ENCODE results near the gene G0S2. TPM values are rescaled to one million over a fixed set of nuclear protein-coding genes. Genes with fewer than 3 reads are reported as not detected.

G0S2 gene
- polyA plus RNA-seq (2013, experiment 1 of 2), result 1.4 TPM
- polyA plus RNA-seq (2013, experiment 2 of 2), result 1.1 TPM

DNA sequence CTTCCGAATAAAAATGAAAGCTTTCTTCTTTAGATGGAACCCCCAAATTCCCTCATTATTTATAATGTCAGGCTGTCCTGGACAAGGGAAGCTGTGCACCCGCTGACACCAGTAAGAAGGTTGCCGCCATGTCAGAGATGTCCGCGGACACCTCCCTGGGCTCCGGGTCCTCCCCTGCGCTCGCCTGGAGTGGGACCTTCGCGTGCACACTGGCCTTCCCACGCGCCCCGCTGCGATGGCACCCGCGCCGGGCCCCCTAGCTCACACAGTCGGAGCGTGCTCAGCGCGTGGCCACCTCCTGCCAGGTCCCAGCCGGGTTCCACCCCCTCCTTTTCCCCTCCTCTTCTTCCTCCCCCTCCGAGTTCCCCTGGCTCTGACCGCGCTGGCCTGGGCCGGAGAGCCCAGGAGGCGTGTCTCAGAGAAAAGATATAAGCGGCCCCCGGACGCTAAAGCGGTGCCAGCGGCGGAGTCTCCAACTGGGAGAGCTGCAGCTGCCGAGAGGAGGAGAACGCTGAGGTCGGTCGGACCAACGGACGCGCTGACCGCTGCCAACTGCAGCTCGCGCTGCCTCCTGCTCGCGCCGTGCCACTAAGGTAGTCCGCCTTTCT, at the start of gene G0S2:
G0S2 (plus strand) TSS at position 456 of the 608 bp plus-strand sequence. CDS start 273 bp downstream, outside the sequence.
- peak within 1 kb of the TSS; percentile 85 for H3K18ac ChIP-seq (ENCODE audit: low read length)
- no CpG with 5 or more reads among the region's 47 CpGs for WGBS, 2 donors (ENCODE audit: extremely low coverage in 2 of 2, insufficient read length in 2 of 2, insufficient replicate concordance in 1 of 2)
- H2AFZ ChIP-seq (ENCODE audit: low read length), result peak within 1 kb of the TSS; percentile 92
- H2BK5ac ChIP-seq (ENCODE audit: low read length), result peak within 1 kb of the TSS; percentile 16
- peaks cover 0 to 1% of the 10 kb centered on the region in 2 donors for H3K9me3 ChIP-seq (replicated peaks in 1 of 2; ENCODE audit: control insufficient read depth in 2 of 2, insufficient read depth in 1 of 2, low read depth in 1 of 2, low read length in 2 of 2)
- no peak within 1 kb of the TSS for H2BK120ac ChIP-seq (ENCODE audit: low read depth, low read length)
- peak within 1 kb of the TSS; percentile 82 for H3K9ac ChIP-seq (ENCODE audit: low read depth, low read length, poor library complexity)
- peaks cover 0 to 64% (median 41%) of the 10 kb centered on the region in 3 experiments for H3K27me3 ChIP-seq (ENCODE audit: control insufficient read depth in 3 of 3, insufficient read depth in 3 of 3, low read depth in 1 of 3, low read length in 3 of 3)
- peak within 1 kb of the TSS; percentile 49 for H3K14ac ChIP-seq (ENCODE audit: low read length)
- no peak within 1 kb of the TSS for H4K91ac ChIP-seq (ENCODE audit: low read depth, low read length, poor library complexity)
- no peak within 1 kb of the TSS for H3K27ac ChIP-seq (replicated peaks; ENCODE audit: low read length)
- H3K79me1 ChIP-seq (ENCODE audit: low read depth, low read length), result no peaks in the 10 kb centered on the region
- DNase-seq (ENCODE audit: low spot score), result peak; percentile 29
- H3K4ac ChIP-seq (ENCODE audit: low read length), result no peak within 1 kb of the TSS
- peak within 1 kb of the TSS; percentile 62 for H2BK15ac ChIP-seq (ENCODE audit: low read length)
- no peaks in the 10 kb centered on the region for H3K36me3 ChIP-seq (replicated peaks in 1 of 2; ENCODE audit: control insufficient read depth in 2 of 2, insufficient read depth in 2 of 2, low read length in 2 of 2)
- H4K8ac ChIP-seq (ENCODE audit: low read depth, low read length), result peak within 1 kb of the TSS; percentile 26
- H3K4me1 ChIP-seq (ENCODE audit: control insufficient read depth in 2 of 2, insufficient read depth in 1 of 2, low read depth in 1 of 2, low read length in 2 of 2), result no peaks in the 10 kb centered on the region
- H3K4me3 ChIP-seq (ENCODE audit: low read length in 2 of 2), result peak within 1 kb of the TSS; percentile 23 to 76
- H2AK5ac ChIP-seq (ENCODE audit: low read depth, low read length), result no peak within 1 kb of the TSS
- peak within 1 kb of the TSS; percentile 86 for H2BK12ac ChIP-seq (ENCODE audit: low read length)
- peak within 1 kb of the TSS; percentile 97 for H3K4me2 ChIP-seq (ENCODE audit: insufficient read depth, low read length, poor library complexity, severe bottlenecking)
- H3K23ac ChIP-seq (ENCODE audit: low read depth, low read length, poor library complexity), result peak within 1 kb of the TSS; percentile 70

- Histone ChIP-seq H3K23ac (ENCODE audit: low read depth, low read length, poor library complexity) (no peak overlapping the region), H2BK5ac (ENCODE audit: low read length) (no peak overlapping the region), H3K27ac (replicated peaks; ENCODE audit: low read length) (no peak overlapping the region), H2BK12ac (ENCODE audit: low read length) (no peak overlapping the region), H3K4me1 (ENCODE audit: control insufficient read depth in 2 of 2, insufficient read depth in 1 of 2, low read depth in 1 of 2, low read length in 2 of 2) (peaks cover 0 to 6% of the 10 kb centered on the region in 2 donors), H3K9me3 (replicated peaks in 1 of 2; ENCODE audit: control insufficient read depth in 2 of 2, insufficient read depth in 1 of 2, low read depth in 1 of 2, low read length in 2 of 2) (no peaks in the 10 kb centered on the region), H4K91ac (ENCODE audit: low read depth, low read length, poor library complexity) (no peak overlapping the region), H3K18ac (ENCODE audit: low read length) (peak overlapping the region; percentile 34), H4K8ac (ENCODE audit: low read depth, low read length) (no peak overlapping the region), H2BK15ac (ENCODE audit: low read length) (no peak overlapping the region), H2AFZ (ENCODE audit: low read length) (no peak overlapping the region), H3K79me1 (ENCODE audit: low read depth, low read length) (no peaks in the 10 kb centered on the region), H3K36me3 (replicated peaks in 1 of 2; ENCODE audit: control insufficient read depth in 2 of 2, insufficient read depth in 2 of 2, low read length in 2 of 2) (no peaks in the 10 kb centered on the region), H3K4me2 (ENCODE audit: insufficient read depth, low read length, poor library complexity, severe bottlenecking) (no peak overlapping the region), H2AK5ac (ENCODE audit: low read depth, low read length) (no peak overlapping the region), H3K27me3 (ENCODE audit: control insufficient read depth in 3 of 3, insufficient read depth in 3 of 3, low read depth in 1 of 3, low read length in 3 of 3) (peaks cover 0 to 4% (median 0%) of the 10 kb centered on the region in 3 experiments), H3K4ac (ENCODE audit: low read length) (no peak overlapping the region), H2BK120ac (ENCODE audit: low read depth, low read length) (no peak overlapping the region), H3K4me3 (ENCODE audit: low read length in 2 of 2) (no peak overlapping the region), H3K9ac (ENCODE audit: low read depth, low read length, poor library complexity) (peak overlapping the region; percentile 7), H3K14ac (ENCODE audit: low read length) (no peak overlapping the region)
- no peak for DNase-seq (ENCODE audit: low spot score)
- no CpG with 5 or more reads among the region's 18 CpGs for WGBS, 2 donors (ENCODE audit: extremely low coverage in 2 of 2, insufficient read length in 2 of 2, insufficient replicate concordance in 1 of 2)
These were observed 49.4 kb upstream of the G0S2 start for GRCh38 chr1:209625791-209626285.

DNA sequence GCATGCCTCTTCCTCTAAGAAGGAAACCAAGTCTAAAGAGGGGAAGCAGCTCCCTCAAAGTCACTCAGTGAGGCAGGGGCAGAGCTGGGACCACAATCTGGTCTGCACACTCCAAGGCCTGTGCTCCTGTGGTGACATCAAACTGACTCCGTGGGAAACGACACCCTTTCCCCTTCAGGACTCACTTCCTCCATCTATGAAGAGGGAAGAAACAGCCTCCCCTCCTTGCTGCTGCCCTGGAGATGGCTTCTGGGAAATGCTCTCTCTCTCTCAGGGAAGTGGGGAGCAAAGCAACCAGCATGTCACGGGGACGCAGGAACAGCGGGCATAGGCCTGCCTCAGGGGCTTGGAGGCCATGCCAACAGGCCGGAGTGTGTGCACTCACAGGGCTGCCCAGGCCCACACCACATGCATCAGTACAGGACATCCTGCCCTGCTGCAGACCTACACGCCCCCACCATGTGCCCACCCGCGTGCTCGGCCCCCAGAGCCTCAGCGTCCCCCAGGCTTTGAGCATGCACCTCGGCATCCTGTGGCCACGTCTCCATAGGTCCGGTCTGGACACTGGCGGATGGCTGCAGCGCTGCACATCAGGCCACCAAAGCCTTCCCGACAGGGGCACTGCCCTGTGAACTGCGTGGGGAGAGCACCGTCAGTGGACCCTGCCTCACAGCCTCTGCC, 48.7 kb upstream of the G0S2 start:
- peaks cover 0 to 4% (median 0%) of the 10 kb centered on the region in 3 experiments for H3K27me3 ChIP-seq (ENCODE audit: control insufficient read depth in 3 of 3, insufficient read depth in 3 of 3, low read depth in 1 of 3, low read length in 3 of 3)

More for the DNA sequence above, 48.7 kb upstream of the G0S2 start:
- DNase-seq (ENCODE audit: low spot score), result no peak
- no peak overlapping the region for H4K91ac ChIP-seq (ENCODE audit: low read depth, low read length, poor library complexity)
- H3K36me3 ChIP-seq (replicated peaks in 1 of 2; ENCODE audit: control insufficient read depth in 2 of 2, insufficient read depth in 2 of 2, low read length in 2 of 2), result no peaks in the 10 kb centered on the region
- H3K14ac ChIP-seq (ENCODE audit: low read length), result peak overlapping the region; percentile 47
- H3K4me3 ChIP-seq (ENCODE audit: low read length in 2 of 2), result no peak overlapping the region
- peak overlapping the region; percentile 26 for H3K23ac ChIP-seq (ENCODE audit: low read depth, low read length, poor library complexity)
- no peaks in the 10 kb centered on the region for H3K79me1 ChIP-seq (ENCODE audit: low read depth, low read length)
- H2AFZ ChIP-seq (ENCODE audit: low read length), result no peak overlapping the region
- no peak overlapping the region for H3K27ac ChIP-seq (replicated peaks; ENCODE audit: low read length)
- H3K4me2 ChIP-seq (ENCODE audit: insufficient read depth, low read length, poor library complexity, severe bottlenecking), result no peak overlapping the region
- peaks cover 0 to 6% of the 10 kb centered on the region in 2 donors for H3K4me1 ChIP-seq (ENCODE audit: control insufficient read depth in 2 of 2, insufficient read depth in 1 of 2, low read depth in 1 of 2, low read length in 2 of 2)
- H2BK120ac ChIP-seq (ENCODE audit: low read depth, low read length), result peak overlapping the region; percentile 61
- peak overlapping the region; percentile 7 for H2BK5ac ChIP-seq (ENCODE audit: low read length)
- H2BK12ac ChIP-seq (ENCODE audit: low read length), result peak overlapping the region; percentile 50
- no peak overlapping the region for H4K8ac ChIP-seq (ENCODE audit: low read depth, low read length)
- no peak overlapping the region for H3K9ac ChIP-seq (ENCODE audit: low read depth, low read length, poor library complexity)
- no peak overlapping the region for H2AK5ac ChIP-seq (ENCODE audit: low read depth, low read length)
- no peaks in the 10 kb centered on the region for H3K9me3 ChIP-seq (replicated peaks in 1 of 2; ENCODE audit: control insufficient read depth in 2 of 2, insufficient read depth in 1 of 2, low read depth in 1 of 2, low read length in 2 of 2)
- WGBS, 2 donors (ENCODE audit: extremely low coverage in 2 of 2, insufficient read length in 2 of 2, insufficient replicate concordance in 1 of 2), result no CpG with 5 or more reads among the region's 19 CpGs
- H2BK15ac ChIP-seq (ENCODE audit: low read length), result peak overlapping the region; percentile 3
- H3K18ac ChIP-seq (ENCODE audit: low read length), result peak overlapping the region; percentile 48
- H3K4ac ChIP-seq (ENCODE audit: low read length), result no peak overlapping the region

Measured in neuronal stem cell (in vitro differentiated cells).